Endometrium (tissue), 2 donors: Measurements from ENCODE around the gene AMPD3.

Source experiments
- FAIRE-seq: peaks from 2 replicates; lab custom pipeline; 2012; peaks lifted over from hg19 to GRCh38; lab: Jason Lieb, UNC
- donor health status: control.
- donor health status: control.

AMPD3 gene

GRCh38 chr11:10488934-10489691 lies 34.0 kb downstream of the AMPD3 start:
- no peak for FAIRE-seq

DNA sequence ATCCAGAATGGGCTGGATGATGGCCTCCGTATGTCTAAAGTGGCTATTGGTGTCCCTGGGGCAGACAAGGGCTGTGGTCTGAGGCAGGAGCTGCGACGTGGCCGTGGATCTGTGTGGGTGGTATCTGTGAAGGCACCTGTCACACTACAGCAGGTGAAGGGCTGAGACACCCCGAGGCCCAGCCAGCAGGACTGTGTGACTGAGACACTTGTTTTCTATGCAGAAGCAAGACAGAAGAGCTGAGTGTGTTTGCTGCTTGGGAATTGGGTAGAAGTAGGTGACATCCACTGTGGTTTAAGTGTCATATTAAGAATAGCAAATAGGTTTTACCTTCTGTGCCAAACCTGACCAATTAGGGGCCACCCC lies 35.0 kb downstream of the AMPD3 start:
- FAIRE-seq = no peak

- no peak for FAIRE-seq
These were observed 35.6 kb downstream of the AMPD3 start for GRCh38 chr11:10490398-10491241.

DNA sequence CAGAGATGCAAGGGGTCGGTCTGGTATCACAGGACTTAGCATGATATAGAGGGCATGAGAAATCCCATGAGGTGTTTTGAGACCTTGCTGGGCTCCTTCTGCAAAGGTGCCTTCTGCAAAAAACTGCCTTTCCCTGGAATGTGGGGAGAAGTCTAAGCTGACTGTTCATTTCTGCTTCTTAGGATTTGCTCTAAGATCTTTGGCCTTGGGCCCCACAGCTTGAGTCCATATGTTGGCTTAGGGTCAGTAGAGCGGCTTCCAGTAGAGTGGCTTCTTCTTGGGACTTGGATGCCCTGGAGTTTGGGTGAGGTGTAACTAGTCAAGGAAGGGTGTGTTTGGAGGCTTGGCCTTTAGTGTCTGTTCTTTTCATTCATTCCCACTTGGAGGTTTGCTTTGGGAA lies 37.0 kb downstream of the AMPD3 start:
- no peak for FAIRE-seq

DNA sequence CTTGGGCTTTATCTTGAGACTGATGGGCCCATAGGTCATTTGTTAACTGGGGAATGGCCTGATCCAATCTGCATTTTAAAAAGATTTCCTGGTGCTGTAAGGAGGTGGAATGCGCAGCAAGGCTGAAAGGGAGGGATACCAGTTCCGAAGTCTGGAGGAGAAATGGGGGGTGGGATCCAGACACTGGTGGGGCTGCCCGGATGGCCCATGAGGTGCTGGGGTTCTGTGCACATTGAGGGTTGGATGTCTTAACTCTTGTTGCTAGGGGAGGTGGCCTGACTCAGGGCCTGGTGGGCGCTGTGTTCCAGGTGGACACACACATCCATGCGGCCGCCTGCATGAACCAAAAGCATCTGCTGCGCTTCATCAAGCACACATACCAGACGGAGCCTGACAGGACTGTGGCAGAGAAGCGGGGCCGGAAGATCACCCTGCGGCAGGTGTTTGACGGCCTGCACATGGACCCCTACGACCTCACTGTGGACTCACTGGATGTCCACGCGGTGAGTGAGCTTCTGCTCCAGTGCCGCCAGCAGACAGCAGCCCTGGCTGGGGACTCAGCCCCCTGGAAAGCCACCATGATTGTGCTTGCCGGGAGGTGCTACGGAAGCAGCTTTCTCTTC lies 38.1 kb downstream of the AMPD3 start:
- no peak for FAIRE-seq

- FAIRE-seq = no peak
These were observed 39.8 kb downstream of the AMPD3 start for GRCh38 chr11:10494636-10495463.

DNA sequence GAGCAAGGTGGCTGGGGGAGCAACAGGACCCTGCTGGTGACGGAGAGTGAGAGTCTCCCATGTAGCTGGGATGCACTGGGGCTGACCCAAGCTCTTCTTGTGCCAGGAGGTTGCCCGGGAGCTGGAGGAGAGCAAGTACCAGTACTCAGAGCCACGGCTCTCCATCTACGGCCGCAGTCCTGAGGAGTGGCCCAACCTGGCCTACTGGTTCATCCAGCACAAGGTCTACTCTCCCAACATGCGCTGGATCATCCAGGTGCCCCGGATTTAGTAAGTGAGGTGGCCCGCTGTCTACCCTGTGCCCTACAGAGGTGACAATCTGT lies 40.4 kb downstream of the AMPD3 start:
- FAIRE-seq = no peak

DNA sequence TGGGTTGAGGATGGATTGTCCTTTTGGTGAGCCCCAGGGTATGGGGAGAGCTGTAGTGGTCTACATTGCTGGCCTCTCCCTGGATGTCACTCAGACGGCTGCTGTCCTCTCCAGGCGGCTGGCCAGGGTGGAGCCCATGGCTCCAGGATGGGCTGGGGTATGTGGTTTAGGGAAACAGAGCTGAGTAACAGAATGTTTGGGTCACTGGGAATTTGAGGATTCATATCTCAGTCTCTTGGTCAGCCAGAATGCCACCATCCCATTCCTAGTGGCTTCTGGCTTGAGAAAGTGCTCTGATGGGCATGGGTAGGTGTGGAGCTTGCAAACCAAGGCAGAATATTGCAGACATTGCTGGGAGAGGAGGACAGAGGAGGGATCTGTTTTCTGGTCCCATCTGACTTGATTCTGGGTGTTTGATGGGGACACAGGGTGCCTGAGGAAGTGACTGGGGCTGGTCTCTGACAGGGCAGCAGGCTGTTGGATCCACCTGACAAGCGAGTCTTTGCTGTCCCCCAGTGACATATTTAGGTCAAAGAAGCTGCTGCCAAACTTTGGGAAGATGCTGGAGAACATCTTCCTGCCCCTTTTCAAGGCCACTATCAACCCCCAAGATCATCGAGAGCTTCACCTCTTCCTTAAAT lies 41.4 kb downstream of the AMPD3 start:
- no peak for FAIRE-seq

DNA sequence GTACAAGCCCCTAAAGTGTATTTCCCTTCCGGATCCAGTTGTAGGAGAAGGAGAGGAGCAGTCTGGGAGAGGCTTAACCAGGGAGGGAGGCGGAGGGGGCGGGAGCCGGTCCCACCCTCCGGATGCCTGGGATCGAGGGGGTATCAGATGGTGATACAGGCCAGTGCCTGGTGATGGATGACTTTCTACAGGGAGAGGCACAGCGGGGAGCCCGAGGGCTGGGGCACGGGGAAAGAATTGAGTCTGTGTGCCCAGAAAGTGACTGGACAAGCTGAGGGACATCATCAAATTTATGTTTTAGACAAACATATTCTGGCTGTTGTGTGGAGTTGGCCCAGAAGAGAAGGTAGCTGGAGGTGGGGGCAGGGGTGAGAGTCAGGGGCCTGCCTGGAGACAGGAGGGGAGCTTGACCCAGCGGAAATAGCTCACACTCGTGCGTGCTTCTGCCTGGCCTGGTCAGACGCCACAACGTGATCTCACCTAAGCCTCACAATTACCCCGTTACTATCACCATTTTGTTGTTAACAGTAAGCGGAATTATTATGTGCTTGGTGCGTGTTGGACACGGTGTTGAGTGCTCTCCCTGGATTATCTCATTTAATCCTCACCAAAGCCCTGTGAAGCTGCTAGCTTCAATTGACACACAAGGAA lies 42.4 kb downstream of the AMPD3 start:
- no peak for FAIRE-seq

GRCh38 chr11:10498022-10498400 lies 42.9 kb downstream of the AMPD3 start:
- no peak for FAIRE-seq

DNA sequence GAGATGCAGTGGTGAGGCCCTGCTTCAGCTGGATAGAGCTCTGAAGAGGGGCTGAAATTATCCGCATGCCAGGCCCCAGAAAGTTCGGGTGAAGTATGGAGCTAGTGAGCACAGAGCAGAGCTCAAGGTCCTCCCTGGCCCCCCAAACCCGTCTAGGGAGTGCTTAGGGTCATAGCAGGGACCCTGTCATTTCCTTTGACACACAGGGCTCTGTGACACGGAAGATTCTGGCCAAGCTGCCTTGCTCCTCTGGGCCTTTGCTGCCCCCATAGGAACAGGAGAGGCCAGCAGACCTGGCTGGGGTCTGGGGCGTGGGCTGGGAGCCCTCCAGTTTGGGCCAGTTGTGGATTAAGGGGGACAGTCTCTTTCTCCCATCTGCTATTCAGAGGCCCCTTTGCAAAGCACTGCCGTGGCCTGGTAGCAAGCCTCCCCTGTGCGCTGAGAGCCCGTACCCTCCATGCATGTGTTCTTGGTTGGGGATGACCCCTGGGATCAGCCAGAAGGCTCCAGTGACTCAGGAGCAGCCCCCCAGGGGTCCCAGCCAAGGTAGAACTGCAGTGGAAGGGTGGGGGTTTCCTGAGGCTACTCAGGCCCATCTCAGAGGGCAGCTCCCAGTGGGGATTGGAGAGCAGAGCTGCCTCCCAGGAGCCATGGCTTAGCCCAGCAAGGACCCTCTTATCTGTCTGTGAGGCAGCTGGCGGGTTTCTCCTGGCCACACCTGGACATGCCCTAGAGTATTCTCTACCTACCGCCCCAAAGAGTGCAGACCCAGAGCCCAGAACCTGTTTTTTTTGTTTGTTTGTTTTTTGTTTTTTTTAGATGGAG lies 43.6 kb downstream of the AMPD3 start:
- FAIRE-seq = no peak

- FAIRE-seq = no peak
These were observed 44.4 kb downstream of the AMPD3 start for GRCh38 chr11:10499452-10499851.

GRCh38 chr11:10499874-10500601 lies 45.0 kb downstream of the AMPD3 start:
- no peak for FAIRE-seq

GRCh38 chr11:10500757-10501684 lies 46.0 kb downstream of the AMPD3 start:
- FAIRE-seq = no peak

- FAIRE-seq = no peak
These were observed 47.1 kb downstream of the AMPD3 start for GRCh38 chr11:10502065-10502680.

- no peak for FAIRE-seq
These were observed 47.7 kb downstream of the AMPD3 start for GRCh38 chr11:10502770-10503169.

- no peak for FAIRE-seq
These were observed 48.2 kb downstream of the AMPD3 start for GRCh38 chr11:10503221-10503620.

DNA sequence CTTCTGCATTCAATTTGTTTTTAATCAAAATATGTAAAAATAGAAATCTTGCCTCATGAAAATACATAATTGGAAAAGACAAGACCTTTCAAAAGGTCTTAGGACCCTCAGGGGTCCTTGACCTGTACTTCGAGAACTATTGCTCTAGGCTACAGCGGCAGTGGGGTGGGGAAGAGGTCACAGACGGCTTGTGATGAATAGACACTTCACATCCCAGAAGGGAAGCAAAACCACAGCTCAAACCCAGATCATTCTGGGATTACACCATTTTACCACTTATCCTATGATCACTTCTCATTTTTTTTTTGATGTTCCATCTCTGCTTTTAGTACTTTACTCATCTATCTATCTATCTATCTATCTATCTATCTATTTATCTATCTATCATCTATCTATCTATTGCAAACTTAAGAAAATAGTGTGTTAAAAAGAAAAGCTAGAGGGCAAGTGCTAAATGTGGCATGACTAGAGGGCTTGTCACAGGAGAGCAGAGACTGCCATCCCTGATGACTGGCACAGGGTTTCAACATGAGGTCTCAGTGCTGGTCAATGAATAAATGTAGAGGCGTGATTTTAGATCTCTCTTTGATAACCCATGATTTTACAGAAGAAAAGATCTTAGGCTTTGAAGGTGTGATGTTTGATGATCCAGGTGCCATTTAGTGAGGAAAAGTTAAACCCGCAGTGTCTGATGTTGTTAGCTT lies 48.9 kb downstream of the AMPD3 start:
- FAIRE-seq = no peak
